ENCODE results near the gene CDNF. TPM values are rescaled to one million over a fixed set of nuclear protein-coding genes. Genes with fewer than 3 reads are reported as not detected.

Gene CDNF
- total and polyA plus RNA-seq, 2 donors from 2014 or later, result 2.1 to 2.3 TPM

DNA sequence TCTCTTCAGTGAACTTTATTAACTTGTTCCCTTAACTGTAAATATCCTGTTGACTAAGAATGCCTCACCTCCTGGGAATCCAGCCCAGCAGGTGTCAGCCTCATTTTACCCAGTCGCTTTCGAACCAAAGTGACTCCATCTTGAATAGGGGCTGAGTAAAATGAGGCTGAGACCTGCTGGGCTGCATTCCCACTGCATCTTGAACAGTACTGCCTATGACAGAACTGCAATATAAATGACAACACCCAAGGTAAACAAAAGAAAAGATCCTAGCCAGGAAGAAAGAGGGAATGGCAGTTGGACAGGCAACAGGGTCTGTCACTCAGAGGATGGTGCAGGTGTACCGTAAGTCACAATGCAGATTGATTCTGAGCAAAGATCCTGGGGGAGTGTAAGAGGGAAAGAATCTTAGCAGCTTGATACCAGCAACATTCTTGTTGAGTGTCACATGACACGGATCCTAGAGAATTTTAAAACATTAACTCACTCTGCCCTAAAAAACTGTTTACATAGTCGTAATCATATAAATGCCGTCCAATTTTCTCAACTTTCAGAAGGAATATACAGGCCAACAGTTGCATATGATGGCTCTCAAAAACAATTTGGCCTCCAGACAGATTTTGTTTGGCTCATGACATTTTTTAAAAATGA lies 58.7 kb downstream of the CDNF start:
- FAIRE-seq (no peak), DNase-seq (peak in 1 of 5 donors; percentile 35)
- Histone ChIP-seq H3K27ac (ENCODE audit: low read depth in 2 of 2, low read length in 2 of 2) (no peak overlapping the region), H3K4me3 (ENCODE audit: low read length in 3 of 3) (no peak overlapping the region), H3K9me3 (ENCODE audit: control insufficient read depth in 2 of 3, insufficient read depth in 1 of 3, low read length in 3 of 3) (no peaks in the 10 kb centered on the region), H3K4me1 (ENCODE audit: control insufficient read depth in 2 of 3, insufficient read depth in 2 of 3, low read depth in 1 of 3, low read length in 3 of 3) (peaks cover 0 to 9% (median 5%) of the 10 kb centered on the region in 3 donors), H3K27me3 (ENCODE audit: control insufficient read depth, insufficient read depth, low read length) (no peaks in the 10 kb centered on the region), H3K36me3 (ENCODE audit: control insufficient read depth in 2 of 3, insufficient read depth in 3 of 3, low read length in 3 of 3) (no peaks in the 10 kb centered on the region), H3K9ac (ENCODE audit: low read length in 3 of 3) (no peak overlapping the region)
- TF ChIP-seq, protein P1, sequence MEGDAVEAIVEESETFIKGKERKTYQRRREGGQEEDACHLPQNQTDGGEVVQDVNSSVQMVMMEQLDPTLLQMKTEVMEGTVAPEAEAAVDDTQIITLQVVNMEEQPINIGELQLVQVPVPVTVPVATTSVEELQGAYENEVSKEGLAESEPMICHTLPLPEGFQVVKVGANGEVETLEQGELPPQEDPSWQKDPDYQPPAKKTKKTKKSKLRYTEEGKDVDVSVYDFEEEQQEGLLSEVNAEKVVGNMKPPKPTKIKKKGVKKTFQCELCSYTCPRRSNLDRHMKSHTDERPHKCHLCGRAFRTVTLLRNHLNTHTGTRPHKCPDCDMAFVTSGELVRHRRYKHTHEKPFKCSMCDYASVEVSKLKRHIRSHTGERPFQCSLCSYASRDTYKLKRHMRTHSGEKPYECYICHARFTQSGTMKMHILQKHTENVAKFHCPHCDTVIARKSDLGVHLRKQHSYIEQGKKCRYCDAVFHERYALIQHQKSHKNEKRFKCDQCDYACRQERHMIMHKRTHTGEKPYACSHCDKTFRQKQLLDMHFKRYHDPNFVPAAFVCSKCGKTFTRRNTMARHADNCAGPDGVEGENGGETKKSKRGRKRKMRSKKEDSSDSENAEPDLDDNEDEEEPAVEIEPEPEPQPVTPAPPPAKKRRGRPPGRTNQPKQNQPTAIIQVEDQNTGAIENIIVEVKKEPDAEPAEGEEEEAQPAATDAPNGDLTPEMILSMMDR (IDR thresholded peaks at IDR 0.05; ENCODE audit: borderline replicate concordance, extremely low read depth, insufficient read depth), result no peak
- intact Hi-C loops (cut with DNase I), result no loop called here

DNA sequence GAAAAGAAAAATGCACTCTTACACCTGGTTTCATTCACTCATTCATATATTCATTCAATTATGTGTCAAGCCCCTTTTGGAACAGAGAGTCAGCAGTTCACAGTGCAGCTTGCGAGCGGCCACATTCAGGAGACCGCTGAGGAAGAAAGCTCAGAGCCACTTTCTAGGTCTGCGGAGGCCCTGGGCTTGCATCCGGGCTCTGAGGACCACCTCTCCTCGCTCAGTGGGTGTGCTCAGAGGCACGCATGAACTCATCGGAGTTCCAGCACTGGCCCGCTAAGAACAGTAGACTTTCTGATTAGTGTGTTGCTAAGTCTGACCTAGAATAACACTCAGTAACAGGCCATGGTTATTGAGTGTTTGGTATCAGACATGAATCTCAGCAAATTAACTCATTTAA lies 61.3 kb downstream of the CDNF start:
- no peak for DNase-seq
- H3K4me3 ChIP-seq (ENCODE audit: low read length in 3 of 3), result no peak overlapping the region
- no peaks in the 10 kb centered on the region for H3K9me3 ChIP-seq (ENCODE audit: control insufficient read depth in 2 of 3, insufficient read depth in 1 of 3, low read length in 3 of 3)
- no peak overlapping the region for H3K27ac ChIP-seq (ENCODE audit: low read depth in 2 of 2, low read length in 2 of 2)
- no peaks in the 10 kb centered on the region for H3K36me3 ChIP-seq (ENCODE audit: control insufficient read depth in 2 of 3, insufficient read depth in 3 of 3, low read length in 3 of 3)
- no peak overlapping the region for H3K9ac ChIP-seq (ENCODE audit: low read length in 3 of 3)
- no peak for FAIRE-seq
- H3K4me1 ChIP-seq (ENCODE audit: control insufficient read depth in 2 of 3, insufficient read depth in 2 of 3, low read depth in 1 of 3, low read length in 3 of 3), result peaks cover 0 to 9% (median 5%) of the 10 kb centered on the region in 3 donors
- intact Hi-C loops (cut with DNase I), result no loop called here
- H3K27me3 ChIP-seq (ENCODE audit: control insufficient read depth, insufficient read depth, low read length), result no peaks in the 10 kb centered on the region
- TF ChIP-seq, protein P1 (IDR thresholded peaks at IDR 0.05; ENCODE audit: borderline replicate concordance, extremely low read depth, insufficient read depth), result no peak

DNA sequence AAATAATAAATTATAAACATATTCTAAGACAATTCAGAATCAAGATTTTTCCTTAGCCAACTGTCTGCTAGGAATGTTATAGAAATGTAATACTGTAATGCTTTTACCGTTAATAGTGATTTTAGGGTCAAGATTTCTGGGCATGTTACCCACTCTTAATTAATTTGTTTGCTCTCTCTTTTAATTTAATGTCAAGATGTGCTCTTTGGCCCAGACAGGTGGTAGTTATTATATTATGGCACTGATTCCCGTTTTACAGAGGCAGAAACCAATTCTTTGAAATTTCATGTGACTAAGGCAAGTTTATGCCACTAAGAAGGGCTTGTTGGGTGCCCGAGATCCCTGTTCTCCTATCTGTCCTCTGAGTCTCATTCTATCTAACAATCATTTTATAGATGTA lies 62.2 kb downstream of the CDNF start:
- peaks cover 0 to 9% (median 5%) of the 10 kb centered on the region in 3 donors for H3K4me1 ChIP-seq (ENCODE audit: control insufficient read depth in 2 of 3, insufficient read depth in 2 of 3, low read depth in 1 of 3, low read length in 3 of 3)
- TF ChIP-seq, protein P1 (IDR thresholded peaks at IDR 0.05; ENCODE audit: borderline replicate concordance, extremely low read depth, insufficient read depth), result no peak

More for the DNA sequence above, 62.2 kb downstream of the CDNF start:
- H3K36me3 ChIP-seq (ENCODE audit: control insufficient read depth in 2 of 3, insufficient read depth in 3 of 3, low read length in 3 of 3), result no peaks in the 10 kb centered on the region
- no peak overlapping the region for H3K27ac ChIP-seq (ENCODE audit: low read depth in 2 of 2, low read length in 2 of 2)
- no peaks in the 10 kb centered on the region for H3K27me3 ChIP-seq (ENCODE audit: control insufficient read depth, insufficient read depth, low read length)
- FAIRE-seq (no peak), DNase-seq (no peak)
- no peak overlapping the region for H3K9ac ChIP-seq (ENCODE audit: low read length in 3 of 3)
- no peak overlapping the region for H3K4me3 ChIP-seq (ENCODE audit: low read length in 3 of 3)
- intact Hi-C loops (cut with DNase I), result no loop called here
- no peaks in the 10 kb centered on the region for H3K9me3 ChIP-seq (ENCODE audit: control insufficient read depth in 2 of 3, insufficient read depth in 1 of 3, low read length in 3 of 3)

Data from kidney (tissue), 14 donors.